Breast epithelium (tissue), 3 donors: Measurements from ENCODE around the gene SLC9A6.

Experiments used
- CTCF ChIP-seq, 3 donors: fragments of 450-650 bp; IDR thresholded peaks; one replicate each; pipeline ENCODE4 v1.5.1; 2016 to 2017; ENCODE audit warnings: antibody characterized with exemption in 3 of 3, mild to moderate bottlenecking in 3 of 3, moderate library complexity in 3 of 3
- POLR2A ChIP-seq: fragments of 450-650 bp; IDR thresholded peaks from one replicate; pipeline ENCODE4 v1.6.1; 2016; ENCODE audit warnings: antibody characterized with exemption, mild to moderate bottlenecking, moderate library complexity

- no peak for TF ChIP-seq CTCF (IDR thresholded peaks at IDR 0.05)
- no peak for TF ChIP-seq POLR2A
Observed at GRCh38 chrX:136039968-136040367, 54.7 kb downstream of the SLC9A6 start.
